Left renal cortex interstitium (tissue), 4 donors: Measurements from ENCODE around the gene GPR153. TPM values are rescaled to one million over a fixed set of nuclear protein-coding genes. Genes with fewer than 3 reads are reported as not detected.
A peak's percentile ranks its signal among the peaks of the same experiment; 100 is the strongest.

Source experiments
- DNase-seq, 4 donors: peaks; one replicate each; pipeline ENCODE4 v3.0.0-alpha.2; 2013; ENCODE audit warnings: low read depth in 4 of 4, low spot score in 2 of 4, missing footprints in 1 of 4
- polyA plus RNA-seq, 4 donors: library from polyadenylated mRNA; unstranded; fragments of 120-200 nt; gene quantifications; one replicate each; pipeline ENCODE4 v1.2.1, GENCODE V29; 2013; ENCODE audit not compliant: insufficient read length in 4 of 4

GPR153 gene
- polyA plus RNA-seq, 4 donors = 6.0 to 10.2 (median 8.1) TPM

- no peak for DNase-seq
Measured at GRCh38 chr1:6251233-6251632, 9.7 kb downstream of the GPR153 start.

GRCh38 chr1:6249739-6250689 is 10.9 kb downstream of the GPR153 start:
- DNase-seq = no peak

GRCh38 chr1:6248932-6249738 is 11.8 kb downstream of the GPR153 start:
- DNase-seq = no peak

GRCh38 chr1:6248161-6248776 is 12.6 kb downstream of the GPR153 start:
- DNase-seq = no peak

GRCh38 chr1:6247651-6248050 is 13.2 kb downstream of the GPR153 start:
- no peak for DNase-seq

- DNase-seq = no peak
Measured at GRCh38 chr1:6246497-6247467, 14.1 kb downstream of the GPR153 start.

- DNase-seq = no peak
Measured at GRCh38 chr1:6245869-6246496, 14.9 kb downstream of the GPR153 start.

GRCh38 chr1:6245086-6245868 is 15.6 kb downstream of the GPR153 start:
- DNase-seq = peak in 2 of 4 donors; percentile 63 to 76

- DNase-seq = no peak
Measured at GRCh38 chr1:6244401-6245049, 16.4 kb downstream of the GPR153 start.

GRCh38 chr1:6243993-6244392 is 16.9 kb downstream of the GPR153 start, which contains the start of gene HES3:
HES3 (plus strand) TSS chr1:6244179; CDS start chr1:6244366, 187 bp downstream.
- no peak for DNase-seq

GRCh38 chr1:6243053-6243834 is 17.7 kb downstream of the GPR153 start:
- DNase-seq = no peak

- DNase-seq = no peak
Measured at GRCh38 chr1:6241887-6242740, 18.8 kb downstream of the GPR153 start.

GRCh38 chr1:6241107-6241886 is 19.6 kb downstream of the GPR153 start:
- DNase-seq = no peak

- DNase-seq = no peak
Measured at GRCh38 chr1:6239950-6240768, 20.7 kb downstream of the GPR153 start.
